Fibroblast of the aortic adventitia (primary cell): ENCODE data around the gene ENTPD6. TPM values are rescaled to one million over a fixed set of nuclear protein-coding genes. Genes with fewer than 3 reads are reported as not detected.
"Not testable (repeated sequence)": the region's sequence is repeated elsewhere in the genome, so short reads cannot be mapped to it uniquely, and the experiment has no call there.

ENCODE experiments used
- DNase-seq: peaks from one replicate; pipeline ENCODE4 v3.0.0-alpha.2; 2010; ENCODE audit warnings: low read depth
- H3K4me3 ChIP-seq: 2 replicates; pipeline ENCODE4 v1.5.1; 2011; ENCODE audit warnings: low read depth, mild to moderate bottlenecking, control low read depth, low read length, moderate library complexity
- CTCF ChIP-seq: IDR thresholded peaks from 2 replicates; pipeline ENCODE4 v1.5.1; 2011; ENCODE audit warnings: mild to moderate bottlenecking, low read length, control low read depth, inconsistent platforms; ENCODE audit not compliant: insufficient read depth
- total RNA-seq: library from RNA; depleted of rRNA; stranded (reverse); fragments of >200 nt; gene quantifications from 2 replicates; pipeline ENCODE4 v1.2.3, GENCODE V29; 2012; ENCODE audit warnings: low replicate concordance

Gene ENTPD6
- total RNA-seq, 1 donor: 40.5 TPM

GRCh38 chr20:25158043-25158442 lies 37.5 kb upstream of the ENTPD6 start:
- no peak for TF ChIP-seq CTCF
- DNase-seq: no peak
- no peak overlapping the region for H3K4me3 ChIP-seq

GRCh38 chr20:25160467-25160866 lies 35.0 kb upstream of the ENTPD6 start:
- no peak for DNase-seq
- TF ChIP-seq CTCF: no peak
- no peak overlapping the region for H3K4me3 ChIP-seq

- no peak overlapping the region for H3K4me3 ChIP-seq
- no peak for TF ChIP-seq CTCF
These were observed 34.6 kb upstream of the ENTPD6 start for GRCh38 chr20:25160897-25161296.

DNA sequence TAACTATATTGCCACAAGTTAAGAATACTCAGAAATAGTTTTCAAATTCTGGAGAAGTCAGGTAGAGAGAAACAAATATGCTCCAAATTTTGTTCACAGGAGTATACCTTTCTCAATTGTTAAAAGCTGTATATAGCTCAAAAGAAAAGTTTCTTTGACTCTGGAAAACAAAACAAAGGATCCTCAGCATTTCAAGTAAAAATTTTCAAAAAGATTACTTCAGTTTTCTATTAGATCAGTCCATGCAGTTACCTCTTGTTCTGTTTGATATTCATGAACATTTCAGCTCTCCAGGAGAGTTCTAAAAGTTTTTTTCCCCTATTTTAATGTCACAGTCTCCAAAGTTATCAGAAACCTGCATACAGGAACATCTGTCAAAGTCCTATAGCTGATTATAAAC lies 30.4 kb upstream of the ENTPD6 start:
- TF ChIP-seq CTCF: no peak
- no peak overlapping the region for H3K4me3 ChIP-seq
- no peak for DNase-seq

More at GRCh38 chr20:25160897-25161296, 34.6 kb upstream of the ENTPD6 start:
- DNase-seq: no peak

- H3K4me3 ChIP-seq, DNase-seq: not testable (repeated sequence)
These were observed 29.3 kb upstream of the ENTPD6 start for GRCh38 chr20:25166105-25166782.

GRCh38 chr20:25173321-25173720 lies 22.2 kb upstream of the ENTPD6 start:
- H3K4me3 ChIP-seq: no peak overlapping the region
- no peak for TF ChIP-seq CTCF
- no peak for DNase-seq

DNA sequence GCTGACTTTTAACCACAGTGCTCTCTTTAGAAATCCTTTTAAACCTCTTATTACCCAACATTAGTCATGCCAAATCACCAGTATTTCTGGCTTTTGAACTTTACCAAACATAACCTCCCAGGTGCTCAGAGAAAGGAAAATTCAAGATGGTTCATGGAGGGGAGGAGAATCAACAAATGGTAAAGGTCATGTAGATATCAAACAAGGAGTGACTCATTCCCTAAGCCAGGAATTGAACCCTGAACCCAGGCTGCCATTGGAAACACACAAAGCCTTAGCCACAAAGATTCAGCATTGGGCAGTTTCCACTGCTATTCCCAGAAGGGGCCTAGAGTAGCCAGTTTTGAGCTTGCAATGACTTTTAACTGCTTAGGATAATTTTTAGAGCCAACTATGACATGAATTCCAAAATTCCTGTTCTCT lies 21.6 kb upstream of the ENTPD6 start:
- H3K4me3 ChIP-seq: no peak overlapping the region
- DNase-seq: no peak
- TF ChIP-seq CTCF: no peak
